GM21717 (cell line): ENCODE results near the gene ATP11A.
"Not testable (repeated sequence)": the region's sequence is repeated elsewhere in the genome, so short reads cannot be mapped to it uniquely, and the experiment has no call there.

Experiments
- ATAC-seq: cut with Tn5 transposase; IDR thresholded peaks from one replicate; pipeline ENCODE4 v1.9.1; 2021; ENCODE audit warnings: mild to moderate bottlenecking, moderate library complexity; ENCODE audit not compliant: unreplicated experiment

The ATP11A gene

GRCh38 chr13:112786810-112787209 lies 97.0 kb downstream of the ATP11A start:
- not testable (repeated sequence) for ATAC-seq

- no peak for ATAC-seq
Measured at GRCh38 chr13:112790735-112791641, 101.2 kb downstream of the ATP11A start.

GRCh38 chr13:112791663-112792440 lies 102.0 kb downstream of the ATP11A start:
- ATAC-seq = no peak

GRCh38 chr13:112792511-112792910 lies 102.7 kb downstream of the ATP11A start:
- ATAC-seq = no peak

- ATAC-seq = no peak
Measured at GRCh38 chr13:112793545-112794445, 104.0 kb downstream of the ATP11A start.

- ATAC-seq = no peak
Measured at GRCh38 chr13:112795277-112795676, 105.4 kb downstream of the ATP11A start.

- no peak for ATAC-seq
Measured at GRCh38 chr13:112796190-112796915, 106.5 kb downstream of the ATP11A start.

- no peak for ATAC-seq
Measured at GRCh38 chr13:112799394-112799793, 109.6 kb downstream of the ATP11A start.

GRCh38 chr13:112800057-112800456 lies 110.2 kb downstream of the ATP11A start:
- ATAC-seq = no peak

- ATAC-seq = not testable (repeated sequence)
Measured at GRCh38 chr13:112800807-112801206, 111.0 kb downstream of the ATP11A start.

GRCh38 chr13:112802802-112803195 lies 113.0 kb downstream of the ATP11A start:
- peak; percentile 60 for ATAC-seq

GRCh38 chr13:112803422-112803821 lies 113.6 kb downstream of the ATP11A start:
- peak; percentile 68 for ATAC-seq

GRCh38 chr13:112804374-112804773 lies 114.5 kb downstream of the ATP11A start:
- ATAC-seq = no peak

GRCh38 chr13:112806739-112807652 lies 117.2 kb downstream of the ATP11A start:
- no peak for ATAC-seq

GRCh38 chr13:112807653-112808376 lies 118.0 kb downstream of the ATP11A start:
- no peak for ATAC-seq

- no peak for ATAC-seq
Measured at GRCh38 chr13:112808377-112809140, 118.7 kb downstream of the ATP11A start.
